Epithelial cell of proximal tubule (primary cell): Measurements from ENCODE around the gene SUSD5. TPM values are rescaled to one million over a fixed set of nuclear protein-coding genes. Genes with fewer than 3 reads are reported as not detected.

Experiments used
- DNase-seq: peaks from one replicate; pipeline ENCODE4 v3.0.0-alpha.2; 2011; ENCODE audit warnings: low read depth
- H3K4me3 ChIP-seq: 2 replicates; pipeline ENCODE4 v1.5.1; 2011; ENCODE audit warnings: low read depth, mild to moderate bottlenecking, low read length
- total RNA-seq: library from RNA; depleted of rRNA; stranded (reverse); fragments of >200 nt; gene quantifications from 2 replicates; pipeline ENCODE4 v1.2.3, GENCODE V29; 2015
- TF ChIP-seq, protein P1 (sequence below): conservative IDR thresholded peaks from 2 replicates; pipeline ENCODE4 v1.5.1; 2012; ENCODE audit warnings: low read depth, mild to moderate bottlenecking, low read length

Gene SUSD5
- total RNA-seq, 1 donor from 2014 or later = 0.92 TPM

DNA sequence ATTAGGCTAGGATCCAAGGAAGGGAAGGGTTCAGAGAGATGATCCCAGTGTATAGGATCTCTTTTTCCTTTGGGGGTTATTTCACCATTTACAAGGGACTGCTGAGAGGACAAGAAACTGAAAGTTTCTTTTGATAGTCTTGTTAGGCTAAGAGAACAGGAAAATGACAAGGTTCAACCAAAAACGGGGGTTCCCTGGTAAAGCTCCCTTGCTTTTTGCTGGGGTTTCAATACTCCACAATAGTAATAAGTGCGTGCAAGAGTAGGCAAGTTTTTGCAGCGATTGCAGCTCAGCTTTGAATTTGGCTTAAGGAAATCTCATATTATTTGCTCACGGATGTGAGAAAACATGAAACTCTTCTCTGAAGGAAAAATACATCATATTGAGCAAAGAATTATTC, 18.8 kb upstream of the SUSD5 start:
- TF ChIP-seq, protein P1, sequence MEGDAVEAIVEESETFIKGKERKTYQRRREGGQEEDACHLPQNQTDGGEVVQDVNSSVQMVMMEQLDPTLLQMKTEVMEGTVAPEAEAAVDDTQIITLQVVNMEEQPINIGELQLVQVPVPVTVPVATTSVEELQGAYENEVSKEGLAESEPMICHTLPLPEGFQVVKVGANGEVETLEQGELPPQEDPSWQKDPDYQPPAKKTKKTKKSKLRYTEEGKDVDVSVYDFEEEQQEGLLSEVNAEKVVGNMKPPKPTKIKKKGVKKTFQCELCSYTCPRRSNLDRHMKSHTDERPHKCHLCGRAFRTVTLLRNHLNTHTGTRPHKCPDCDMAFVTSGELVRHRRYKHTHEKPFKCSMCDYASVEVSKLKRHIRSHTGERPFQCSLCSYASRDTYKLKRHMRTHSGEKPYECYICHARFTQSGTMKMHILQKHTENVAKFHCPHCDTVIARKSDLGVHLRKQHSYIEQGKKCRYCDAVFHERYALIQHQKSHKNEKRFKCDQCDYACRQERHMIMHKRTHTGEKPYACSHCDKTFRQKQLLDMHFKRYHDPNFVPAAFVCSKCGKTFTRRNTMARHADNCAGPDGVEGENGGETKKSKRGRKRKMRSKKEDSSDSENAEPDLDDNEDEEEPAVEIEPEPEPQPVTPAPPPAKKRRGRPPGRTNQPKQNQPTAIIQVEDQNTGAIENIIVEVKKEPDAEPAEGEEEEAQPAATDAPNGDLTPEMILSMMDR = no peak
- no peak for DNase-seq
- H3K4me3 ChIP-seq = no peak overlapping the region

- TF ChIP-seq, protein P1 = no peak
- no peak overlapping the region for H3K4me3 ChIP-seq
- DNase-seq = no peak
Measured at GRCh38 chr3:33236005-33236404, 17.4 kb upstream of the SUSD5 start.

GRCh38 chr3:33233884-33234283, 15.3 kb upstream of the SUSD5 start:
- TF ChIP-seq, protein P1 = peak; percentile 3
- no peak overlapping the region for H3K4me3 ChIP-seq
- DNase-seq = no peak

GRCh38 chr3:33231756-33232465, 13.3 kb upstream of the SUSD5 start:
- TF ChIP-seq, protein P1 = no peak
- no peak overlapping the region for H3K4me3 ChIP-seq
- no peak for DNase-seq

- DNase-seq = no peak
- H3K4me3 ChIP-seq = no peak overlapping the region
- TF ChIP-seq, protein P1 = no peak
Measured at GRCh38 chr3:33229947-33230346, 11.3 kb upstream of the SUSD5 start.

DNA sequence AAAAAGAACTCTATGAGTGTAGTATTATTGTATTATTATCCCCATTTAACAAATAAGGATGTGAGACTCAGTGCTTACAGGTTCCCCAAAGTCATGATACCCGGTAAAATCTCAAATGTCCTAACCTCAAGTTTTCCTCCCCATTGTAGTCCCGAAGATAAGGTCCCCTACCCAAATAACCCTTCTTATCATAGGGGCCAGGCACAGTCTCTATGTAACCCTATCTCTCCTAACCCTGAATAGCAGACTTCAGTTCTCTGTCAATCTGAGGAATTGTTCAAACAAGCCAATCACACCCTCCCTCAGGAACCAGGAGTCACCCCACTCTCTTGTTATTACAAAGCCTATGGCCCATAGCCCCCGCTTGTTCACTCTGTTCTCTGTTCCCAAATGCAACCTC, 10.5 kb upstream of the SUSD5 start:
- H3K4me3 ChIP-seq = no peak overlapping the region
- TF ChIP-seq, protein P1 = no peak
- DNase-seq = no peak

DNA sequence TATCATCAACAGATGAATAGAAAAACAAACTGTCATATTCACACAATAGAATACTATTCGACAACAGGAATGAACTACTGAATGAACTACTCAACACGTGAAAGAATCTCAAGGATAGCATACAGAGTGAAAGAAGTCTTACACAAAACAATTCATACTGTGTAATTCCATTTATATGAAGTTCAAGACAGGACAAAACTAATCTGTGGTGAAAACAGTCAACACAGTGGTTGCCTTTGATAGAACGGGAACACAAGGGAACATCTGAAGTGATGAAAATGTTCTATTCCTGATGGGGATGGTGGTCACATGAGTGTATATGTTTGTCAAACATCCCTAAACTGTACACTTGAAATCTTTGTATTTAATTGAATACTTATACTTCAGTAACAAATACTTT, 2.6 kb upstream of the SUSD5 start:
- TF ChIP-seq, protein P1 = no peak
- H3K4me3 ChIP-seq = no peak overlapping the region

More for the DNA sequence above, 2.6 kb upstream of the SUSD5 start:
- no peak for DNase-seq
